Measurements from ENCODE around the gene GIT2. TPM values are rescaled to one million over a fixed set of nuclear protein-coding genes. Genes with fewer than 3 reads are reported as not detected.
"Not testable (repeated sequence)": the region's sequence is repeated elsewhere in the genome, so short reads cannot be mapped to it uniquely, and the experiment has no call there.

The GIT2 gene
- total and polyA plus RNA-seq, 12 donors, result 24.3 to 80.9 (median 56.0) TPM

GRCh38 chr12:109988274-109988673, 7.9 kb downstream of the GIT2 start:
- DNase-seq, result no peak
- H3K9me3 ChIP-seq (replicated peaks in 1 of 3), result no peaks in the 10 kb centered on the region
- H3K4me1 ChIP-seq (replicated peaks in 1 of 2), result peaks cover 0 to 23% of the 10 kb centered on the region in 2 donors
- no peak overlapping the region for H3K27ac ChIP-seq
- H3K27me3 ChIP-seq, result no peaks in the 10 kb centered on the region
- intact Hi-C loops (cut with DNase I), result no loop called here
- no peak overlapping the region for H3K4me3 ChIP-seq
- TF ChIP-seq POLR2A (IDR thresholded peaks at IDR 0.05) (no peak), CTCF (IDR thresholded peaks at IDR 0.05) (no peak)
- H3K36me3 ChIP-seq (replicated peaks in 1 of 2), result peaks cover 0 to 73% of the 10 kb centered on the region in 2 donors
- 84 to 92% (median 90%) methylated on average over 10 of the region's 10 CpGs for WGBS, 4 donors

GRCh38 chr12:109987615-109988014, 8.6 kb downstream of the GIT2 start:
- Histone ChIP-seq H3K4me1 (replicated peaks in 1 of 2) (peaks cover 0 to 22% of the 10 kb centered on the region in 2 donors), H3K36me3 (replicated peaks in 1 of 2) (peaks cover 0 to 80% of the 10 kb centered on the region in 2 donors), H3K9me3 (replicated peaks in 1 of 3) (no peaks in the 10 kb centered on the region), H3K27me3 (no peaks in the 10 kb centered on the region), H3K4me3 (no peak overlapping the region), H3K27ac (no peak overlapping the region)
- 86 to 95% (median 94%) methylated on average over 8 of the region's 8 CpGs for WGBS, 4 donors
- no peak for DNase-seq
- no peak for TF ChIP-seq POLR2A (IDR thresholded peaks at IDR 0.05)
- no peak for TF ChIP-seq CTCF (IDR thresholded peaks at IDR 0.05)
- intact Hi-C loops (cut with DNase I), result no loop called here

GRCh38 chr12:109986236-109986635, 9.9 kb downstream of the GIT2 start:
- H3K27ac ChIP-seq; intact Hi-C loops (cut with DNase I); H3K9me3 ChIP-seq (replicated peaks in 1 of 3); H3K4me3 ChIP-seq; DNase-seq; H3K27me3 ChIP-seq: not testable (repeated sequence)
- H3K4me1 ChIP-seq (replicated peaks in 1 of 2), result peaks cover 5 to 29% of the 10 kb centered on the region in 2 donors
- H3K36me3 ChIP-seq (replicated peaks in 1 of 2), result peaks cover 0 to 91% of the 10 kb centered on the region in 2 donors
- 93 to 98% (median 95%) methylated on average over 16 of the region's 16 CpGs for WGBS, 4 donors

- H3K27ac ChIP-seq, result peak overlapping the region in 3 of 5 donors; percentile 51 to 72 (median 53)
- intact Hi-C loops (cut with DNase I), result no loop called here
- H3K4me3 ChIP-seq, result no peak overlapping the region
- H3K36me3 ChIP-seq (replicated peaks in 1 of 2), result peaks cover 0 to 94% of the 10 kb centered on the region in 2 donors
- no peaks in the 10 kb centered on the region for H3K27me3 ChIP-seq
- peak in 4 of 7 donors; percentile 34 to 65 (median 49) for DNase-seq
- H3K4me1 ChIP-seq (replicated peaks in 1 of 2), result peaks cover 5 to 38% of the 10 kb centered on the region in 2 donors
- TF ChIP-seq POLR2A (IDR thresholded peaks at IDR 0.05) (peak in 1 of 2 donors; percentile 7), CTCF (IDR thresholded peaks at IDR 0.05) (no peak)
- 68 to 73% (median 72%) methylated on average over 8 of the region's 8 CpGs for WGBS, 4 donors
- H3K9me3 ChIP-seq (replicated peaks in 1 of 3), result peaks cover 0 to 1% (median 0%) of the 10 kb centered on the region in 3 donors
Measured at GRCh38 chr12:109983432-109984142, 12.6 kb downstream of the GIT2 start.

GRCh38 chr12:109982210-109982609, 14.0 kb downstream of the GIT2 start:
- DNase-seq, result no peak
- H3K9me3 ChIP-seq (replicated peaks in 1 of 3), result peaks cover 0 to 6% (median 0%) of the 10 kb centered on the region in 3 donors
- intact Hi-C loops (cut with DNase I), result no loop called here
- TF ChIP-seq CTCF (IDR thresholded peaks at IDR 0.05) (no peak), POLR2A (IDR thresholded peaks at IDR 0.05) (no peak)
- peaks cover 5 to 38% of the 10 kb centered on the region in 2 donors for H3K4me1 ChIP-seq (replicated peaks in 1 of 2)
- H3K4me3 ChIP-seq, result no peak overlapping the region
- no peaks in the 10 kb centered on the region for H3K27me3 ChIP-seq
- peaks cover 0 to 91% of the 10 kb centered on the region in 2 donors for H3K36me3 ChIP-seq (replicated peaks in 1 of 2)
- peak overlapping the region in 3 of 5 donors; percentile 22 to 72 (median 53) for H3K27ac ChIP-seq

All from adrenal gland (tissue), 12 donors.